ENCODE measurements around the gene IRS1. TPM values are rescaled to one million over a fixed set of nuclear protein-coding genes. Genes with fewer than 3 reads are reported as not detected.

IRS1 gene
- total RNA-seq, 1 donor from 2014 or later = 10.6 TPM

DNA sequence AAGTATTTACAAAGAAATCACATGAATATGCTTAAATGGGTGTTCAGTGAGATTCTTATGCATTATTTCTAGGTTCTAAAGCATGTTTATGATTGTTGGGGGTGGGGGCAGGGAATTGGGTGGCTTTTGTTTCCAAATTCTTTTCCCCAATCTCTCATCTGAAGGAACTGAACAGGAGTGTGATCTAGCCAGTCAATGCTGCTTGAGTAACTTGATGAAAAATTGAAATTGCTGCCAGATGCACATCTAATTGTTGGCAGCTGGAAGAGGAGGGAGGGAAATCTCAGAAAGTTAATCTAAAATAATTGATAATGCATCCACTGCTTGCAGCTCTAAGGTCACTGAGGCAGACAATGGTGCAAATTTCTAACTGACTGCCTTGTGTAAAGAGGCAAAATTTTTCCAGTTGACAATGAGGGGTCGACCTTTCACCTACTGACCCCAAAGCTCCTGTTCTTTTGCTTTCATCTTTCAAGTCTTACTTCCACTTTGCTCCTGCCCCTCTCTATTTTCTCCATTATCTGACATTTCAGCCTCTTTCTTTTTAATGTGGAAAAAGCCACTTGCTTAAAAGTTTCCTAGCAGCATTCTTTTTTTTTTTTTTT, 53.3 kb downstream of the IRS1 start:
- TF ChIP-seq CTCF (IDR thresholded peaks at IDR 0.05) = no peak
- Histone ChIP-seq H3K27me3 (no peaks in the 10 kb centered on the region), H3K4me1 (no peaks in the 10 kb centered on the region), H3K4me3 (no peak overlapping the region), H3K36me3 (no peaks in the 10 kb centered on the region), H3K27ac (no peak overlapping the region), H3K9me3 (no peaks in the 10 kb centered on the region)
- intact Hi-C loops (cut with DNase I) = no loop called here
- no peak for ATAC-seq
- DNase-seq = no peak

- DNase-seq (no peak), ATAC-seq (no peak)
- intact Hi-C loops (cut with DNase I) = no loop called here
- Histone ChIP-seq H3K4me1 (no peaks in the 10 kb centered on the region), H3K27me3 (no peaks in the 10 kb centered on the region), H3K9me3 (no peaks in the 10 kb centered on the region), H3K36me3 (no peaks in the 10 kb centered on the region), H3K4me3 (no peak overlapping the region), H3K27ac (no peak overlapping the region)
- TF ChIP-seq CTCF (IDR thresholded peaks at IDR 0.05) = no peak
Measured at GRCh38 chr2:226743915-226744314, 55.7 kb downstream of the IRS1 start.

DNA sequence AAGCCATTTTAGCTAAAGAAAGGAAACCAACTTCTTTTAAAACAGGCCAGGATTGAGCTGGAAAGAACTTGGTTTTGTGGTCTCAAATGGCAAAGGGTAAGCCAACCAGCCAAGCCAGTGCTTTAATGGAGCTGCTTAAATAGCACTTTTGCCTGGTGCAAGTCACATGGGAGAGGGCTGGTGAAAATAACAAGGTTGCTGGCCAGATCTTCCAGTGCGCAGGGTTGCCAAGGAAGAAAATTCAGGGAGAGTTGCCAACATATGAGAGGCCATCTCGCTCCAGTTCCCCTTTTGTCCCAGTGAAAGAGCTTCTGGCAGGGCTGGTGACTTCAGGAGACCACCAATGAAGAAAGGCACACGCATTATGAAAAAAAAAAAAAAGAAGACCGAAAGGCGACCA, 57.3 kb downstream of the IRS1 start:
- DNase-seq (no peak), ATAC-seq (peak; percentile 41)
- no peak for TF ChIP-seq CTCF (IDR thresholded peaks at IDR 0.05)
- Histone ChIP-seq H3K4me3 (no peak overlapping the region), H3K36me3 (no peaks in the 10 kb centered on the region), H3K4me1 (no peaks in the 10 kb centered on the region), H3K9me3 (no peaks in the 10 kb centered on the region), H3K27ac (peak overlapping the region; percentile 2), H3K27me3 (no peaks in the 10 kb centered on the region)
- intact Hi-C loops (cut with DNase I) = no loop called here

- intact Hi-C loops (cut with DNase I) = no loop called here
- H3K27ac ChIP-seq = no peak overlapping the region
- TF ChIP-seq CTCF (IDR thresholded peaks at IDR 0.05) = no peak
- no peaks in the 10 kb centered on the region for H3K9me3 ChIP-seq
- H3K27me3 ChIP-seq = no peaks in the 10 kb centered on the region
- no peak for DNase-seq
- no peak for ATAC-seq
- H3K4me1 ChIP-seq = no peaks in the 10 kb centered on the region
- H3K36me3 ChIP-seq = no peaks in the 10 kb centered on the region
- H3K4me3 ChIP-seq = no peak overlapping the region
Measured at GRCh38 chr2:226740039-226740648, 59.5 kb downstream of the IRS1 start.

DNA sequence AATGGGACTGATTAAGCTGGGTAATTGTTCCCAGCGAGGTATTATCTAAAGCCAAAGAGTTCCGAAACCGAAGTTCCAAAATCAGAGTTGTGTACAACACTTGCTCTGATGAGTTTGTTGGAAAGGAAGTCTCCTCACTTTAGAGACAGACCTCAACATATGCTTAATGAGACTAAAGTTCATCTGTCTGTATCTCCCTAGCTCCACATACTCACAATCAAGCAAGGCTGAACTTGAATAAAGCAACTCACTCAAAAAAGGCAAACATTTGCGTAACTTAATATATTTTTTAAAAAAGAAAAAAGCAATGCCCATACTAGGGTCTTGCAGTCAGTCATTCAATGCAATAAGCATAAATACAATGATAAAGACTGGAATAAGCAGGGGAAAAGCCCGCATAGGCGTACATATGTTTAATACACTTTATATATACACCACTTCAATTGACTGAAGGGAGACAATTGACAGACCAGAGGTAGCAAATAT, 60.0 kb downstream of the IRS1 start:
- no peaks in the 10 kb centered on the region for H3K4me1 ChIP-seq
- no peak for TF ChIP-seq CTCF (IDR thresholded peaks at IDR 0.05)
- H3K36me3 ChIP-seq = no peaks in the 10 kb centered on the region
- no peaks in the 10 kb centered on the region for H3K9me3 ChIP-seq
- H3K27me3 ChIP-seq = no peaks in the 10 kb centered on the region
- no peak overlapping the region for H3K27ac ChIP-seq
- ATAC-seq = no peak
- no peak for DNase-seq
- intact Hi-C loops (cut with DNase I) = no loop called here
- H3K4me3 ChIP-seq = no peak overlapping the region
